Activated CD4-positive, CD25-positive, alpha-beta regulatory T cell treated with anti-CD3 and anti-CD28 coated beads, Interleukin-2, amount 50 U/mL, for 72 hours (primary cell): ENCODE data around the gene DNAJC8.

Experiments
- DNase-seq: peaks from one replicate; pipeline ENCODE4 v3.0.0; 2021

DNAJC8 gene

GRCh38 chr1:28232558-28233263 lies at the start of gene DNAJC8:
DNAJC8 (minus strand) TSS chr1:28233029; CDS start chr1:28232998, 31 bp downstream.
- DNase-seq, result peak; percentile 95

DNA sequence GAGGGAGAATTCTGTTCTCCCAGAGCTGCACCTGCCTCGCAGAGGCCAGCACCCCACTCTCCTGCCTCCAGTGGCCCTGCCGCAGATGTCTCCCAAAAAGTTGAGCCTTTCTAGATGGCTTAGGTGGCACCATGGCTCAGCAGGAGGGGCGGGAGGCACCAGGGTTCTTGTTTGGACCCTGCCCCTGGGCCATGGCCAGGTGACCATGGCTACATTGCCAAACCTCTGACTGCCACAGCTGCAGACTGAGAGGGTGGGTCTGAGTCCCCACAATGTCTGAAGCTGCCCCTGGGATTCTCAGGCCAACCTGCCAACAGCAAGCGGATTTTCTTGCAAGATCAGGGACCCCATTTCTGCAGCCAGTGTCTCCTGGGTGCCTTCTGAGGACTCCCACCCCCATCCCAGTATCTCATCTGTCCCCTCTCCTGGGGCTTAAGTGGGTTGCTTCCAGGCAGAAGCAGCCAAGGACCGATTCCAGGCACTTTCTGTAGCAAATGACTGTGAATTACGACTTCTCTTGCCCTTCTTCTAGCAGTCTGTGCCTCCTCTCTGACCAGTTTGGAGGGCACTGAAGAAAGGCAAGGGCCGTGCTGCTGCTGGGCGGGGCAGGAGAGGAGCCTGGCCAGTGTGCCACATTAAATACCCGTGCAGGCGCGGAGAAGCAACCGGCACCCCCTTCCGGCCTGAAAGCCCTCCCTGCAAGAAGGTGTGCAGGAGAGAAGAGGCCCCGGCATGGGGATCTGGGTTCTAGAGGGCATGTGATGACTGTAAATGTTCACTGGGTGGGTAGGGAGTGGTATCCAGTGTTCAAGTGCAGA lies 49.0 kb upstream of the DNAJC8 start:
- DNase-seq, result no peak

DNA sequence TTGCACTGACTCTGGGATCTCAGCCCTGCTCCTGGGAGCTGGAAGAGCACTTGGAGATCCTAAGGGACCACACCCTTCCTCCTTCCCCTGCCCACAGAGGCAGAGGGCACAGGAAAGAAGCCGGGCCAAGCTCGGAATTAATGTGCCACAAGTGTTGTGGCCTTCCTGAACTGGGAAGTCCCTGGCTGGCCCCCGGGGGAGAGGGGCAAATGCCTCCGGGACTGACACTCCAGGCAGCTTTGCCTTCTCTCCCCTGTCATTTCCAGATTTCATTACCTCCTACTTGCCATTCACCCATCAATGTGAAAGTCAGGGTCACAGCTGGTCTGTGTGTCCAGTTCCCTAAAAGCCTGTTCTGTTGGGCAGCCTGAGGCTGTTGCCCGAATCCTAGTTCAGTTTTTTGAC lies 48.1 kb upstream of the DNAJC8 start:
- no peak for DNase-seq

- no peak for DNase-seq
These were observed 47.7 kb upstream of the DNAJC8 start for GRCh38 chr1:28280501-28280900.

DNA sequence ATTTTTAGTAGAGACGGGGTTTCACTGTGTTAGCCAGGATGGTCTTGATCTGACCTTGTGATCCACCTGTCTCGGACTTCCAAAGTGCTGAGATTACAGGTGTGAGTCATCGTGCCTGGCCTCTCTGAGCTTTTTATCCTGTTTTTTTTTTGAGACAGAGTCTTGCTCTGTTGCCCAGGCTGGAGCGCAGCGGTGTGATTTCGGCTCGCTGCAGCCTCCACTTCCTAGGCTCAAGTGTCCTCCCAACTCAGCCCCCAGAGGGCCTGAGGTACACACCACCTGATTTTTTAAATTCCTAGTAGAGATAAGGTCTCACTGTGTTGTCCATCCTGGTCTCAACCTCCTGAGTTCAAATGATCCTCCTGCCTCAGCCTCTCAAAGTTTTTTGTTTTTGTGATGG lies 46.9 kb upstream of the DNAJC8 start:
- no peak for DNase-seq

GRCh38 chr1:28278763-28279162 lies 45.9 kb upstream of the DNAJC8 start:
- no peak for DNase-seq

DNA sequence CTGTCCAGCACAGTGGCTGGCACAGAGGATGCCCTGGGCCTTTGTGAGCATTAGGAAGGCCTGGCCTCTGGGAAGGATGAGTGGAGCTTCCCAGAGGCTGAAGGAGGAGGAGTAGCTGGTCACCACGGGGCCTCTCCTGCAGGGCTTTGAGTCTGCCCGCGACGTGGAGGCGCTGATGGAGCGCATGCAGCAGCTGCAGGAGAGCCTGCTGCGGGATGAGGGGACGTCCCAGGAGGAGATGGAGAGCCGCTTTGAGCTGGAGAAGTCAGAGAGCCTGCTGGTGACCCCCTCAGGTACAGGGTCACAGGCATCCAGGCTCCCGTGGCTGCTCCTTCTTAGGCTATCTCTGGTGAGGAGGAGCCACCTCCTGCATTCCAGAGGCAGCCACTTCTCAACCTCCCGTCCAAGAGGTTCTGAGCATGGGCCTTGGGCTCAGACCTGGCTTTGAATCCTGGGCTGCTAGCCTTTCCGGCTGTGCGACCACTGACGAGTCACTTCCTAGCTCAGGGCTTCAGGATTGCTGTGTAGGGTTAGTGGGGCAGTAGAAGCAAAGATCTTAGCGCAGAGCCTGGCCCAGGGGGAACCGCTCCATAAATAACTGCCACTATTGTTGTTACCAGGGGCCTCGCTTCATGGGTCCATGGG lies 40.5 kb upstream of the DNAJC8 start:
- no peak for DNase-seq

DNA sequence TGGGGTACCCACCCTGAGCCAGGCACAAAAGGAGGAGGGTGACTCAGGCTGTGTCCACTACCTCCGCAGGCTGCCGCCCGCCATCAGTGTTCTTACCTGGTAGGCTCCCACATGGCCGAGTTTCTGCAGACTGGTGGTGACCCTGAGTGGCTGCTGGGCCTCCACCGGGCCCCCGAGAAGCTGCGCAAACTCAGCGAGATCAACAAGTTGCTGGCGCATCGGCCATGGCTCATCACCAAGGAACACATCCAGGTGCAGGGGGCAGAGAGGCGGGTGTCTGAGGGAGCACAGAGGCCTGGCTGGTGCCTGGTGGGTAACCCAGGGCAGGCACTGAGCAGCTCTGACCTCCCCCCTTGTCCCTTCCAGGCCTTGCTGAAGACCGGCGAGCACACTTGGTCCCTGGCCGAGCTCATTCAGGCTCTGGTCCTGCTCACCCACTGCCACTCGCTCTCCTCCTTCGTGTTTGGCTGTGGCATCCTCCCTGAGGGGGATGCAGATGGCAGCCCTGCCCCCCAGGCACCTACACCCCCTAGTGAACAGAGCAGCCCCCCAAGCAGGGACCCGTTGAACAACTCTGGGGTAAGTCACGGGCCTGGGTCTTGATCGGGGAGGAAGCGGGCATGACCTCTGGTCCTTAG lies 39.5 kb upstream of the DNAJC8 start:
- DNase-seq, result no peak

- no peak for DNase-seq
These were observed 36.7 kb upstream of the DNAJC8 start for GRCh38 chr1:28269529-28269928.

GRCh38 chr1:28267633-28268032 lies 34.8 kb upstream of the DNAJC8 start:
- DNase-seq, result no peak

DNA sequence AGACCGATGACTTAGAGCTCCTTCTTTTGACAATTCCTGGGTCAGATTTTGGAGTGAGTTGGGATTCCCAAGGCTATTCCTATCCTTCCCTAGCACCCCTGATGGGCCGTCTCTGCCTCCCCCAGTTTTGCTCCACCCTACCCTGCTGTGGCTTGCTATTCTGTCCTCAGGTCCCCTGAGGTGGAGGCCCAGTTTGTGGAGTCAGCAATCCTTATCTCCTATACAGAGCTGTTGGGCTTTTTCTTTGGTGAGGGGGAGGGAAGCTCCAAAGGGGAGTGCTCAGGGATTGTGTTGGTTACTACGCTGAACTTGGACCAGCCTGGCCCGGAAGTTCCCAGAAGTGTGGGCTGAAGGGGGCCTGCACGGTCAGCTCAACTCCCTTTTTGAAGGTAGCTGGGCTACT lies 34.1 kb upstream of the DNAJC8 start:
- no peak for DNase-seq

GRCh38 chr1:28265577-28265976 lies 32.7 kb upstream of the DNAJC8 start:
- no peak for DNase-seq

DNA sequence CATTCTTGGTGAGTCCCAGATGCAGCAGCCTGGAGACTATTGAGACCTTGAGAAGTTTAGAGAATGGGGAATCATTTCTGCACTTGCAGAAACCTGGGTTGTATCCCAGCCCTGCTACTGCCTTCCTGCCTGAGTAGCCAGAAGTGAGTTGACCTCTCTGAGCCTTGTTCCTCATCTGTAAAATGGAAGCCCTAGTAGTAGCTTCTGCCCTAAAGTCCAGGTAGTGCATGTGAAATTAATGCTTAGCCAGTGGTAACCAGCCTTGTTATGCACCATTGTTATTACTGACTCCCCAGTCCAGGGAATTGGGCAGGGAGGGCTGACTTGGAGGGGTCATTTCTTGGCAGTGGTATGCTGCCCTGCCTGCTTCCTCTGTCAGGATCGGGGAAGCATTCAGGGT lies 32.1 kb upstream of the DNAJC8 start:
- no peak for DNase-seq

- DNase-seq, result no peak
These were observed 28.0 kb upstream of the DNAJC8 start for GRCh38 chr1:28260803-28261174.

GRCh38 chr1:28259934-28260802 lies 27.3 kb upstream of the DNAJC8 start:
- DNase-seq, result peak; percentile 56

DNA sequence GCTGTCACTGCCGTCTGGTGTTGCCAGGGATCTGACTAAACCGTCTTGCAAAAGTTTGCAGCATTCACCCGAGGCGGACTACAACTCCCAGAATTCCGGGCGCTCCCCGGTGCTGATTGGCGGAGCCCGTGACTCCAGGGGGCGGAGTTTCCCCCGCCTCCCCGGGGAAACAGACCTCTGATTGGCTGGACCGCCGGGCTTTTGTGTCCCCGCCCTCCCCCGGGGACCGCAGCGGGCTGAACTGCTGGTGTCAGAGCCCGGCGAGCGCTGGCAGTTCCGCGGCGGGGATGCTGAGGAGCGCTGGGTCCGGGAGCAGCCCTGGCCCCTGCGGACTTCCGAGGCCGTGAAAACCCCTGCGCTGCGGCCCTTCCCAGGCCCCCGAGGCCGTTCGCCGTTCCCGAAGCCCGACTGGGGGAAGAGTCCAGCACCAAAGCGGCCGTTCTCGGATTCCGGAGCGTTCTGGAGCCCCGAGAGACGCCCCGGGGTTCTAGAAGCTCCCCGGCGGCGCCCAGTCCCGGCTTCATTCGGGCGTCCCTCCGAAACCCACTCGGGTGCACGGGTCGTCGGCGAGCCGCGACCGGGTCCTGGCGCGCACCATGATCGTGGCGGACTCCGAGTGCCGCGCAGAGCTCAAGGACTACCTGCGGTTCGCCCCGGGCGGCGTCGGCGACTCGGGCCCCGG lies 26.6 kb upstream of the DNAJC8 start, which contains the start of gene SESN2:
Gene SESN2, plus strand, starts transcription at position 267 of the 682 bp plus-strand sequence. Its CDS starts 330 bp downstream, at position 597.
- DNase-seq, result peak; percentile 99

DNA sequence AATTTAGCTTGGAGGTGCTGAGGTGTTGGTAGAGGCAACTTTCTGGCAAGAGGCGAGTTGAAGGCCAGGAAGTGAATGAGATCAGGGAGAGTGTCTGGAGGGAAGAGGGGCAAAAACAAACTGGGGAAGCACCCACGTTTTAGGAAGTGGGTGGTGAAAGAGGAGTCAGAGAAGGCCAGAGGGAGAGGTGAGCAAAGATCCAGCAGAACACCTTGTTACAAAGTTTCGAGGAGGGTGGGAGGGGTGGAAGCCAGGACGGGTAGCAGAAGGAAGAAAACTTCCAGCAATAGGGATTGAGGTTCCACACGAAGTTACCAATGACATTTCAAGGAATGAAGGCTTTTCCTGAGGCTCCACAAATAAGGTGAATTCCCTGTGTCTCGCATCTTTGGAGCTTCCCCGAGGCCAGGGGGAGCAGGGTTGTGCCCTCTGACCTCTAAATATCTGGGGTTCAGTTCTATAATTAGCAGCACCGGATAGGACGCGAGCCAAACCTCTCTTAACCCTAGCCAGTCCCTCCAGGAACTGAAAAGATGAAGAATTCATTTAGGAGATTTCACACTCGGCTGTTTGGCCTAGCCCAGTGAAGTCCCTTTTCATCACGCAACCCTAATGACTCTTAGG lies 25.9 kb upstream of the DNAJC8 start:
- no peak for DNase-seq

DNA sequence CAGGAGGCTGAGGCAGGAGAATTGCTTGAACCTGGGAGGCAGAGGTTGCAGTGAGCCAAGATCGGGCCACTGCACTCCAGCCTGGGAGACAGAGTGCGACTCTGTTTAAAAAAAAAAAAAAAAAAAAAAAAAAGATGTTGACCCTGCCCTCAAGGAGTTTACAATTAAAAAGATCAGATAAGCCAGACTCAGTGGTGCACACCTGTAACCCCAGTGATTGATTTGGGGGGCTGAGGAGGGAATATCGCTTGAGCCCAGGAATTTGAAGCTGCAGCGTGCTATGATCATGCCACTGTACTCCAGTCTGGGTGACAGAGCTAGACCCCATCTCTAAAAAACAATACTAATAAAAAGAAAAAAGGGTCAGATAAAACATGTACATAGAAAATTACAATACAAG lies 24.9 kb upstream of the DNAJC8 start:
- DNase-seq, result no peak

DNA sequence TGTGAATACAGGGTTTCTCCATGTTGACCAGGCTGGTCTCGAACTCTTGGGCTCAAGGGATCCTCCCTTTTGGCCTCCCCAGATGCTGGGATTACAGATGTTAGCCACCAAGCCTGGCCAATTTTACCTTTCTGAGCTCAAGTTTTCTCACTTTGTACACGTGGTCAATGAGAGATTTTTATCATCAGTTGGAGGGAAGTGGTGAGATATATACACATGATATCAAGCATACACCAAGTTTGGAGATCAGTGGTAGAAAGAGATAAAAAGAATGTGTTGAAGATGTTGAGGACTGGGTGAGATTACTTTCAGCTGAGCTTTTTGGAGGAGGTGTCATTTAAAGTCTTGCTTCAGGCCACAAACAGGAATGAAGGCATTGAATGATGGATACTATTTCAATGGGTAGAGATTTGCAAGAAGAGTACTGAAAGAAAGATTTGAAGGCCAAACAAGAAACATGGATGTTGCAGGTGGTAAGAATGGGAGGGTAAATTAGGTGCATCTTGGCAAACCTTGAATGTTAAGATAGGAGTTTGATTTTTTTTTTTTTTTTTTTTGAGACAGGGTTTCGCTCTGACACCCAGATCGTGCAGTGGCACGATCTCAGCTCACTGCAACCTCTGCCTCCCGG lies 23.5 kb upstream of the DNAJC8 start:
- no peak for DNase-seq

DNA sequence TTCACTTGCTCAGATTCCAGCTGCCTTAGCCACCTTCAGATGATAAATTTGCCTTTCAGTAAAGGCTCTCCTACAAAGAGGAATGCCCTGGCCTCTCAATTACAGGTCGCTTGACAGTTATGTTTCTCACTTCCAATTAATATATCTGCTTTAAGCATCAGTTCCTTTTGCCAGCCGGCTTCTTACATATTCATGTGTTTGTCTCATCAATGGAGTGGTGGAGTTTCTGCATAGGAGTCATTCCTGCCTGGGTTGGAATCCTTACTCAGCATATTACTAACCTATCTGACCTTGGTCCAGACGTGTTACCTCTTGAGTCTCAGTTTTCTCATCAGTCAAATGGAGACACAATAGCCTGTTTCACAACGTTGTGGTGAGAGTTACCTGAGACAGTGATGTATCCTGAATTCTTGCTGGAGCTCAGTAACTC lies 17.1 kb upstream of the DNAJC8 start:
- no peak for DNase-seq
